Activated CD8-positive, alpha-beta memory T cell treated with anti-CD3 and anti-CD28 coated beads for 24 hours (primary cell): ENCODE measurements around the gene CCDC91.
"Not testable (repeated sequence)": the region's sequence is repeated elsewhere in the genome, so short reads cannot be mapped to it uniquely, and the experiment has no call there.

ENCODE experiments used
- DNase-seq: peaks from one replicate; pipeline ENCODE4 v3.0.0-alpha.2; 2020

The CCDC91 gene

DNA sequence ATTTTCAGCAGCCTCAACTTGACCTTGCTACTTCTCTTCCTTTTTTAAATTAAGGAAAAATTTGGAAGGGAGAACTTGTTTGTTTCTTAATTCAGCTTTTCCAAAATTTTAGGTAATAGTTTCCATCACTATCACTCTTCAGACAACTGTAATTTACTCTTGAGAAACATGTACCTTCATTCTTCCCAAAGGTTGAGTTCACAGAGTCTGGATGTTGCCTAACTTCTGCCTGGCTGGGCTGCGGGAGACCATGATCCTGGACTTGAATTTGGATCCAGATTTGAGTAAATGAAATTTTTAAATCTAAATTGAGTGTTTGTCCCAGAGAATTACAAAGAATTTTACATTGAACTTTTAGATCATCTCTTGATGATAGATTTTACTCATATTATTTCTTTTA lies 193.1 kb downstream of the CCDC91 start:
- no peak for DNase-seq

DNA sequence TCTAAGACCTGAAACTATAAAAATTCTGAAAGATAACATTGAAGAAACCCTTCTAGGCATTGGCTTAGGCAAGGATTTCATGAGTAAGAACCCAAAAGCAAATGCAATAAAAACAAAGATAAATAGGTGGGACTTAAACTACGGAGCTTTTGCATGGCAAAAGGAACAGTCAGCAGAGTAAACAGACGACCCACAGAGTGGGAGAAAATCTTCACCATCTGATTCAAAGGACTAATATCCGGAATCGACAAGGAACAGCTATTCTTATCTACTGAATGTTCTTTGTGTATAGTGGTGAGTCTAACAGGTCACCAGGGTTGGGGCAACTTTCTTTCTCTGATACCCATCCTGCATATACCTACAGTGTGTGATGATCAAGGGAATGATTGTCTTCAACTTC lies 198.6 kb downstream of the CCDC91 start:
- DNase-seq = no peak

GRCh38 chr12:28390206-28390605 lies 199.9 kb downstream of the CCDC91 start:
- DNase-seq = no peak

GRCh38 chr12:28390761-28391385 lies 200.6 kb downstream of the CCDC91 start:
- DNase-seq = no peak

- DNase-seq = no peak
Observed at GRCh38 chr12:28409892-28410291, 219.6 kb downstream of the CCDC91 start.

DNA sequence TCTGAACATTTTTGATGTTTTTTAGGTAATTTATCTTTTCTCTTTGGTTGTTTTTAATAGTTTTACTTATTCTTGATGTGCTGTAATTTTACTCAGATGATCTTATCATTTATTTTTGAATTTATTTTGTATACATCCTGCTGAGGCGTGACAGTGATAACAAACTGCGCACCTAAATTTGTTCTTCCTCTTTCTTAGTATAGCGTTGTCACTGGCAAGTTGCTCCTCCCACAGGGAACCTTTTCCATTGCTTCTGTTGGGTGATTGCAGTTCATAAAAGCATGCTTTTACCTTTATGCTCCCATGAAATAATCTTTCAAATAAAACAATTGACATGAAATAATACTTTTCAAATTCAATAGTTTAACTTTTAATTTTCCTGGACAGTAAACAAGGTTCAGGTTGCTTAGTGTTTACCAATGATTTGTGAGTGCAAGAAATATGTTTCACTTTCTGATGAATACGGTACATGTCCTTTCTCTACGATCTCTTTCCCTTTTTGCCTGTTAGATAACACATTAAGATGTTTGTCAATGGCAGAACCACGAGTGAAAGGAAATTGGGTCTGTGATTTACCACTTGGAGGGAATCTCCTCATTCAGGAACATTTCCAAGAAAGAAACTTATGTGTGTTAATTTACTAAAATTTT lies 223.3 kb downstream of the CCDC91 start:
- no peak for DNase-seq

DNA sequence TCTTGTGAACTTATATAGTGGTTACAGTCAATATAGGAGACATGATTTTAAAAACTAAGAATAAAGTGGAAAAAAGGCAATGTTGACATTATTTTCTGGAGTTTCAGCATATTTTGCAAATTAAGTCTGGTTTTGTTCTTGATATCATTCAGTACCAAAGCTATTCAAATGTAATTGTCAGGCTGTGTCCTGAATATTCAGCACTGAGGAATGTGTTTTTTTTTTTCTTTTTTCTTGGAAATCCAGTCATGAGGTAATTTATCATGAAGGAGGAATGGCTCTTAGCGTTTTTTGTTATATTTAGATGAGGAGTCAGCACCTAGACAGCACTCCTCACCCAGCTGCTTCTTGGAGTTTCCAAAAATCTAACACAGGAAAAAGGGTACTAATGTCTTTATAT lies 225.5 kb downstream of the CCDC91 start:
- DNase-seq = no peak

DNA sequence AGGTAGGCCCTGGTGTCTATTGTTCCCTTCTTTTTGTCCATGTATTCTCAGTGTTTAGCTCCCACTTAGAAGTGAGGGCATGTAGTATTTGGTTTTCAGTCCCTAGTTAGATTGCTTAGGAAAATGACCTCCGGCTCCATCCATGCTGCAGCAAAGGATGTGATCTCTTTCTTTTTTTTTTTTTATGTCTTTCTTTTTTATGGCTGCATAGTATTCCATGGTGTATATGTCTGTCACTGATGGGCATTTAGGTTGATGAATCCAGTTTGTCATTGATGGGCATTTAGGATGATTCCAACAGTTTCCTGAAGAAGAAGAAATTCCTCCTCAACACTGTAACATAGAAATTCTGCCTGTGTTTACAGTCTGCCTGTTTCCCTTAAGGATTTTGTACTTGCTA lies 231.1 kb downstream of the CCDC91 start:
- no peak for DNase-seq

- DNase-seq = no peak
Observed at GRCh38 chr12:28424965-28425364, 234.7 kb downstream of the CCDC91 start.

DNA sequence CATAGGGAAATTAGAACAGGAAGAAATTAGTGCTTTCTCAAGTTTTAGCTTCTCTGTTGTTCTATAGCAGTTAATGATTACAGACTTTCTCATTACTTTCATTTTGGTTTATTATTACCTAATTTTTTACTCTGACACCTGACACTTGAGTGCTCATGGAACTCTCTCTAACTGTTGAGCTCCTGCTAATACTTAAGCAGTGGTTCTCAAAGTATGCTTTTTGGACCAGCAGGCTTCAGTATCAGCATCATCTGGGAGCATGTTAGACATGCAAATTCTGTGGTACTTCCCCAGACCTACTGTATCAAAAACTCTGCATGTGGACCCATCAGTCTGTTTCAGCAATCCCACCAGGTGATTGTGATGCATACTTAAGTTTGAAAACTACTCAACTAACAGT lies 235.3 kb downstream of the CCDC91 start:
- no peak for DNase-seq

GRCh38 chr12:28427046-28427445 lies 236.8 kb downstream of the CCDC91 start:
- DNase-seq = no peak

DNA sequence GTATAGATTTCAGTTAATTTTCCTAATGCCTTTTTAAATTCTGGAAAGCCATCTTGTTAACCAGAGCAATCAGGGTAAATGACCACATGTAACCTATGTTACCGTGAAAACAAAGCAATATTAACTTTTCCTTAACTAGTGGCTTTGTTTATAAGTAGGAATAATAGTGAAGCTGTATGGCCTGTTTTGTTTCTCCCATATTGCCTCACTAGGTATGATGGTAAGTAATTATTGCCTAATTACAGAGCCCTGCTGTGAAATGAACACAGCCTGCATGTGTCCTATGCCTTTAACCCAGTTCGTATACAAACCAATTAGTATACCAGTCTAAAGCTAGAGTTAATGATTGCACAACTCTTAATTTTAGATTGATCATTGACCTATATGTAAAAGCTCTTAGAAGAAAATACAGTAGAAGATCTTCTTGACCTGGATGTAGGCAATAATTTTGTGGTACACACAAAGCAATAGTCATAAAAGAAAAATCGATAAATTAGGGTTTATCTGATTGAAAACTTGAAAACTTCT lies 249.9 kb downstream of the CCDC91 start:
- no peak for DNase-seq

DNA sequence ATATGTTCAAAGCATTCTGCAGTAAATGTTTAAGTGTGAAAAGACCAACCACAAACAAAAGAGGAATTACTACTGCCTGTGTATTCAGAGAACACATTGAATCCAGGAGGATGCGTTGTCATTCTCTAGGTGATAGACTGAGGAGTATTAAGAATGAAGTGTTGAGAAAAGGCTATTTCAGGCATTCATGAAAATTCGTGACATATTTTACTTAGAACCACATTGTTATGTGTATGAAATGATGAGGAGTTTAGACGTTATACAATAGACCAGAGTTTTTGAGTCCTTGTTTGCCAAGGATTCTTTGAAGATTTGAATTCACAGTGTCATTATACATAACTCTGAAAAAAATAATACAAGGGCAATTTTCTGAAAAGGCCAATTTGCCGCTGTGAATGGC lies 251.8 kb downstream of the CCDC91 start:
- no peak for DNase-seq

DNA sequence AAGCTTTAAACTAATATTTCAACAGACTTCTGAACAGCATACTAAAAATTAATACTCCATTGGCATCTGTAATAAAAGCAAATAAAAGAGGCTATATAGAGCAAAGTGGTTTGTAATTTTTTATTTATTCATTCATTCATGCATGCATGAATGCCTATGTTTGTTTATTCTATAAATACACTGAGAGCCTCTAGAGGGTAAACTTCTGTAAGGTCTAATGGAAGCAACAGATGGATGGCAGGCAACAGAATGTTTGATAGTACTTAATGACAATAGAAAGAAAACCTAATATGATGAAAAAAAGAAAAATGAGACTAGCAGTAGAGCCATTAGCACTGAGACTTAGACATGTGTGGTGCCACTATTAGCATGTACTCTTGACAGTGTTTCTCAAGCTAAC lies 253.1 kb downstream of the CCDC91 start:
- no peak for DNase-seq

- DNase-seq = no peak
Observed at GRCh38 chr12:28446031-28446430, 255.8 kb downstream of the CCDC91 start.

DNA sequence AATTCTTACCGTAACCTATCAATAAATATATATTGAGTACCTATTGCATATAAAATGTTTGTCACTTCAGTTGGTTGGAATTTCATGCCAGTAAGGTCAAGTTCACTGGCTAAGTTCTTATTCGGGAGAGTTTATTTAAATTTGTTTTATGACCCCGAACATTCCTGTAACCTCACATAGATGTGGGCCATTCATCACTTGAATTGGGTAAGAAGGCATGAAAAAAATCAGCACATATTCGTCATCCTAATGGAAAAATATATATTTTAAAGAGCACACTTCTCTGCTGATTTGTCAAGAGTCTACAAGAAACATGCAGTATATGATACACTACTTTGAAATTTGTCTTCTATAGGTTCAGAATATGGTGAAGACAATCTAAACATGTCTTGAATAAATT lies 263.4 kb downstream of the CCDC91 start:
- no peak for DNase-seq

- DNase-seq = no peak
Observed at GRCh38 chr12:28456934-28457710, 266.9 kb downstream of the CCDC91 start.

DNA sequence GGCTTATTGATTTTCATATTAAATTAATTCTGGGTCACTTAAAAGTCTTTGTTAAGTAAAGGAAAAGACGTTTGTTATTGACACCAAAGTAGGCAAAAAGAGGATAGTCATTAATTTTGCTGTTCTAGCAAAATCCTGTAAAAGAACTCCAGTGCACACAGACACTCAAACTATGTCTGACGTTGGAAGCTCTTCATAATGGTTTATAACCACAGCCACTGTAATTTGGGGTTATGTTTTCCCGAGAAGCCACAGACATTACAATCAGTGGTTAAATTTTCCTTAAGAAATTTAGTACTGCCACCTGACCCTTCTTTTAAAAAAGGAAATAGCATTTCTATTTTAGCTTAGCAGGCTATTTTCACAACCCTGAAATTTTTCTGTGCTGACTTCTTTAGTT lies 267.5 kb downstream of the CCDC91 start:
- DNase-seq = no peak

DNA sequence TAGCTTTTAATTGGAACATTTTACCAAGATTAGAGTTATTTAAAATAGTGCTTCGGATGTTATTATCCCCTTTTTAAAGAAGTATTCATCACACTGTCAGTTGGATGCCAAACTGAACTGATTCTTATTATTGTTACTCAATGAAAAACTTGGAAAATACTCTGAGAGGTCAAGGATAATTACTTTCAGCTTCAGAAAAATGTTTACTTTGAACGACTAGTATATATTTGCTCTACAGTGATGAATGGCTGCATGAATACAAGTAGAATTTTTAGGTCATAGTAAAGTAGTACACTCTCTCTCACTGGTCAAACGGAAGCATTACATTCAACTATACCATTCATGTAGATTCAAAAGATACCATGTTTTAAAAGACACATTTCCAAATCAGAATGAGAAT lies 269.2 kb downstream of the CCDC91 start:
- no peak for DNase-seq

GRCh38 chr12:28460420-28461130 lies 270.3 kb downstream of the CCDC91 start:
- no peak for DNase-seq

GRCh38 chr12:28463396-28463795 lies 273.1 kb downstream of the CCDC91 start:
- DNase-seq = no peak

- not testable (repeated sequence) for DNase-seq
Observed at GRCh38 chr12:28471762-28472161, 281.5 kb downstream of the CCDC91 start.

DNA sequence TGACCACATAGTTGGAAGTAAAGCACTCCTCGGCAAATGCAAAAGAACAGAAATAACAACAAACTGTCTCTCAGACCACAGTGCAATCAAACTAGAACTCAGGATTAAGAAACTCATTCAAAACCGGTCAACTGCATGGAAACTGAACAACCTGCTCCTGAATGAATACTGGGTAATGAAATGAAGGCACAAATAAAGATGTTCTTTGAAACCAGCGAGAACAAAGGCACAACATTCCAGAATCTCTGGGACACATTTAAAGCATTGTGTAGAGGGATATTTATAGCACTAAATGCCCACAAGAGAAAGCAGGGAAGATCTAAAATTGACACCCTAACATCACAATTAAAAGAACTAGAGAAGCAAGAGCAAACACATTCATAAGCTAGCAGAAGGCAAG lies 285.9 kb downstream of the CCDC91 start:
- DNase-seq = not testable (repeated sequence)
